Activated CD4-positive, alpha-beta T cell treated with anti-CD3 and anti-CD28 coated beads, Interleukin-2, Interleukin-4, amounts not matched to agents 100 ng/mL and 50 ng/mL, durations not matched to agents 16 hours and 8 hours (primary cell): ENCODE data around the gene CSTA.

ENCODE experiments used
- DNase-seq: peaks from one replicate; pipeline ENCODE4 v3.0.0-alpha.2; 2020; ENCODE audit warnings: low spot score

CSTA gene

GRCh38 chr3:122382888-122383666, 58.0 kb downstream of the CSTA start, which contains the start of gene MIX23:
Gene MIX23, minus strand, starts transcription at chr3:122383231. Its CDS starts 7 bp downstream, at chr3:122383224.
- DNase-seq, result peak; percentile 91

- DNase-seq, result peak; percentile 95
Measured at GRCh38 chr3:122383771-122384697, 59.0 kb downstream of the CSTA start, which contains the start of gene FAM162A. Gene FAM162A, plus strand, starts transcription at chr3:122384182. Its CDS starts 84 bp downstream, at chr3:122384266.

GRCh38 chr3:122387709-122388108, 62.7 kb downstream of the CSTA start:
- no peak for DNase-seq

GRCh38 chr3:122389197-122389596, 64.1 kb downstream of the CSTA start:
- no peak for DNase-seq

GRCh38 chr3:122389892-122390291, 64.8 kb downstream of the CSTA start:
- DNase-seq, result no peak

- no peak for DNase-seq
Measured at GRCh38 chr3:122390665-122391064, 65.6 kb downstream of the CSTA start.
